Type B pancreatic cell (in vitro differentiated cells): Measurements from ENCODE around the gene LETMD1. TPM values are rescaled to one million over a fixed set of nuclear protein-coding genes. Genes with fewer than 3 reads are reported as not detected.

Experiments used
- DNase-seq: peaks from one replicate; pipeline ENCODE4 v3.0.0; 2021; ENCODE audit warnings: mixed read lengths; ENCODE audit not compliant: unreplicated experiment; ENCODE audit errors: extremely low spot score
- H3K27ac Mint-ChIP-seq: 2 replicates; pipeline ENCODE4 v1.8.0; 2021; ENCODE audit warnings: mild to moderate bottlenecking, mixed read lengths
- H3K27me3 Mint-ChIP-seq: 2 replicates; pipeline ENCODE4 v1.8.0; 2021; ENCODE audit warnings: mixed read lengths
- H3K36me3 Mint-ChIP-seq: 2 replicates; pipeline ENCODE4 v1.8.0; 2021; ENCODE audit warnings: mixed read lengths
- H3K4me1 Mint-ChIP-seq: one replicate; pipeline ENCODE4 v1.8.0; 2021; ENCODE audit warnings: mixed read lengths; ENCODE audit not compliant: unreplicated experiment
- H3K4me3 Mint-ChIP-seq: 2 replicates; pipeline ENCODE4 v1.8.0; 2021; ENCODE audit warnings: mild to moderate bottlenecking, mixed read lengths
- H3K9me3 Mint-ChIP-seq: 2 replicates; pipeline ENCODE4 v1.8.0; 2021; ENCODE audit warnings: mixed read lengths
- total RNA-seq: library from RNA; stranded (reverse); gene quantifications from 2 replicates; pipeline ENCODE4 v1.2.1, GENCODE V29; 2021; ENCODE audit warnings: low replicate concordance
- TF ChIP-seq, protein P1 (sequence below): fragments of 200-600 bp; sonication (generic); conservative IDR thresholded peaks from 2 replicates; pipeline ENCODE4 v1.5.0; 2021; ENCODE audit warnings: antibody characterized with exemption, mild to moderate bottlenecking

The LETMD1 gene
- total RNA-seq, 1 donor from 2014 or later, result 67.8 TPM

DNA sequence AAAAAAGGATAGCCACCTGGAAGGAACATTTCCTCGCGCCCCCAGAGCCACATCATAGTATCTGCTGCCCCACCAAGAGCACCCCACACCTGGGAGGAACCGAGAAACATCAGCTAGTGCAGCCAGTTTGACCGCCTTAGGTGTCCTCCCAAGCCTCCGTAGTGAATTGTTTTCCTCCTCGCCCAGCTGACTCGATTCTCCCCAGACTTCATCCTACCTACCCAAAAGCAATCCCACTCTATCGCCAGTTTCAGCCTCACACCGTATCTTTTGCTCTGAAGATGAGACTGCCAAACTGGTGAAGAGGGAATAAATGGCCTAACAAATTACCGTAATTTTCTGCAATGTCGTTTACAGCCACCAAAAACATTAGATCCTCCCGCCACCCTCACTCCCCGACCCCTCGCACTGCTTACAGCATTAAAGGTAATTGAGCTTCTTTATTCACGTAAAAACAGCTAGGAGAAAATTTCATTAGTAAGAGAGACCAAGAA lies 20.7 kb upstream of the LETMD1 start:
- no peak for DNase-seq
- H3K4me1 Mint-ChIP-seq, result peaks cover 42% of the 10 kb centered on the region

DNA sequence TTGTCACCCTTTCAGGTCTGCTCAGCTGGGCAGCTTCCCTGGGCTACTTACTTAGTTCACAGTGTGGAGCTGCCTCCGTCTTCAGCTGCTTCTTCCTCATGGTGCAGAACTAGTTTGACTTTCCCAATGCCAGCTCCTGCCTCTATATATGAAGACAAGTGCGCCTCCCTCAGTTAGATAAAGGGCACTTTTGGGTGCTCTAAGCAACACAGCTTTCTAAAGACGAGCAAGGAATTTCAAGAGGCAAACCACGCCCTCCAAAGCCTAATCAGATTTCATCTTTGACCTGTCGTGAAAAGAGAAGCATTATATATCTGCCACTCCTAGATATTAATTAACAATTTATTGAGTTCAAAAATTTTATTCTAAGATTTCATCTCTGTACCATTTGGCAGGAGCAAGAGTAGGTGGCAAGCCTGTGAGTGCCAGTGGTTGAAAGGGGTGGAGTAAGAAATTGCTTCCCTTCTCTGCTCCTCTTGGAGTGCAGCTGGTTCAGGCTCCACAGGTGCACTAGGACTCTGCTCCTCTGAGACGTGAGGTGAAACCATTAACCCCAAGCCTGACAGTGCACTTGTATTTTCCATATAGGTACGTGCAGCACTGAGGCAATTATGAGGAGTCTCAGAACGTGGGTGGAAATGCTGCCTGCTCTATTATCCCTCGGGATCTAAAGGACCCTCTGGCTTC lies 19.9 kb upstream of the LETMD1 start:
- no peak for DNase-seq
- Mint-ChIP-seq H3K4me1 (peaks cover 38% of the 10 kb centered on the region), H3K27ac (peak overlapping the region; percentile 87), H3K9me3 (no peaks in the 10 kb centered on the region), H3K36me3 (no peaks in the 10 kb centered on the region), H3K27me3 (peaks cover 4% of the 10 kb centered on the region), H3K4me3 (peak overlapping the region; percentile 80)
- TF ChIP-seq, protein P1, sequence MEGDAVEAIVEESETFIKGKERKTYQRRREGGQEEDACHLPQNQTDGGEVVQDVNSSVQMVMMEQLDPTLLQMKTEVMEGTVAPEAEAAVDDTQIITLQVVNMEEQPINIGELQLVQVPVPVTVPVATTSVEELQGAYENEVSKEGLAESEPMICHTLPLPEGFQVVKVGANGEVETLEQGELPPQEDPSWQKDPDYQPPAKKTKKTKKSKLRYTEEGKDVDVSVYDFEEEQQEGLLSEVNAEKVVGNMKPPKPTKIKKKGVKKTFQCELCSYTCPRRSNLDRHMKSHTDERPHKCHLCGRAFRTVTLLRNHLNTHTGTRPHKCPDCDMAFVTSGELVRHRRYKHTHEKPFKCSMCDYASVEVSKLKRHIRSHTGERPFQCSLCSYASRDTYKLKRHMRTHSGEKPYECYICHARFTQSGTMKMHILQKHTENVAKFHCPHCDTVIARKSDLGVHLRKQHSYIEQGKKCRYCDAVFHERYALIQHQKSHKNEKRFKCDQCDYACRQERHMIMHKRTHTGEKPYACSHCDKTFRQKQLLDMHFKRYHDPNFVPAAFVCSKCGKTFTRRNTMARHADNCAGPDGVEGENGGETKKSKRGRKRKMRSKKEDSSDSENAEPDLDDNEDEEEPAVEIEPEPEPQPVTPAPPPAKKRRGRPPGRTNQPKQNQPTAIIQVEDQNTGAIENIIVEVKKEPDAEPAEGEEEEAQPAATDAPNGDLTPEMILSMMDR, result peak; percentile 54

More for the DNA sequence above, 20.7 kb upstream of the LETMD1 start:
- Mint-ChIP-seq H3K27me3 (peaks cover 4% of the 10 kb centered on the region), H3K36me3 (no peaks in the 10 kb centered on the region), H3K27ac (peak overlapping the region; percentile 47), H3K4me3 (peak overlapping the region; percentile 80), H3K9me3 (no peaks in the 10 kb centered on the region)
- TF ChIP-seq, protein P1, result no peak

DNA sequence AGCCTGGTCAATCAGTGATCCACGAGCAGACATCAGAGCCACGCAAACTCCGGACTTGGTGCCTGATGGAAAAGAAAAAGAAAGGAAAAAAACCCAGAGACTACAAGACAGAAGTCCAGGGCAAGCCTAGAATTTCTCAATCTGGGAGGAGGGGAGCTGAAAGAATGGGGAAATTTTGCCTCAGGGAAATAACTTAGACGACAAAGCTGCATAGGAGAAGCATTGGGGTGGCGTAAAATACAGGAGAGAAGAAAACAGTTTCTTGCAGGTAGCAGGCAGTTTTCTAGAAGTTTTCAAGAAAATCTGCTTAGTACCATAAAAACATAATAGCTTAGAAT lies 19.3 kb upstream of the LETMD1 start:
- H3K27ac Mint-ChIP-seq, result peak overlapping the region; percentile 87
- DNase-seq, result no peak
- peaks cover 38% of the 10 kb centered on the region for H3K4me1 Mint-ChIP-seq
- TF ChIP-seq, protein P1, result no peak
- peak overlapping the region; percentile 80 for H3K4me3 Mint-ChIP-seq
- no peaks in the 10 kb centered on the region for H3K36me3 Mint-ChIP-seq
- peaks cover 4% of the 10 kb centered on the region for H3K27me3 Mint-ChIP-seq
- no peaks in the 10 kb centered on the region for H3K9me3 Mint-ChIP-seq

DNA sequence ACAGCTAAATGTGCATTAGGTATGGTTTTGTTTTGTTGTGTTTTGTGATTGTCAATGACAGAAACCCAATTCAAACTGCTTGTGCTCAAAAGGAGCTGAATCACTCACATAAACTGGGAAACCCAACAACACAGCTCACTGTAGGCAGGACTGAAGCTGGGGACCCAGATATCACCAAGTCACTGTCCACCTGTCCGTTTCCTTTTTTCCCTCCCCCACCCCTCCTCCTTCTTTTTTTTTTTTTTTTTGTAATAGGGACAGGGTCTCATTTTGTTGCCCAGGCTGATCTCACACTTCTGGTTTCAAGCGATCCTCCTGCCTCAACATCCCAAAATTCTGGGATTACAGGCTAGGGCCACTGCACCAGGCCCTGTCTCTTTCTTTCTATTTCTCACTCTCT lies 15.1 kb upstream of the LETMD1 start:
- no peak overlapping the region for H3K27ac Mint-ChIP-seq
- peaks cover 16% of the 10 kb centered on the region for H3K4me1 Mint-ChIP-seq
- TF ChIP-seq, protein P1, result no peak

DNA sequence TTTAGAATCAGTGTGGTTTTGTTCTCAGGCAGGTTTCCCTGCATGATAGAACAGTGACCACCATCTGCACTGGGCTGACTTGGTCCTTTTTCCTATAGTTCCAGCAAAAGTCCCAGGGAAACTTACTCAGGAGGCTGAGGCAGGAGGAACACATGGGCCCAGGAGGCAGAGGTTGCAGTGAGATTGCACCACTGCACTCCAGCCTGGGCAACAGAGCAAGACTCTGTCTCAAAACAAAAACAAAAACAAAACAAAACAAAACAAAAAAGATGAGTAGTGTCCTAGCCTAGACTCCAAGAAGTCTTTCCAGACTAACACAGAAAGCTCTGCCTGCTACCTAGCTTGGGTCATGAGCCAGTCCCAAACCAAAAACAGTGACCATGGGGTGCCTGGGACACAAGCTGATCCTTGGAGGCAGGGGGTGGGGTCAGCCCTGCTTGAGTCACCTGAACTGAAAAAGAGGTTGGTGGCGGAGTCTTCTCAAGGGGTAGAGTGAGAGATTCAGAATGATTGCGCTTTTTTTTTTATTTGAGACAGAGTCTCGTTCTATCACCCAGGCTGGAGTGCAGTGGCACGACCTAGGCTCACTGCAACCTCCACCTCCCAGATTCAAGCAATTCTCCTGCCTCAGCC lies 14.6 kb upstream of the LETMD1 start:
- no peaks in the 10 kb centered on the region for H3K9me3 Mint-ChIP-seq
- no peaks in the 10 kb centered on the region for H3K36me3 Mint-ChIP-seq
- H3K4me3 Mint-ChIP-seq, result no peak overlapping the region
- TF ChIP-seq, protein P1, result no peak
- H3K4me1 Mint-ChIP-seq, result peaks cover 11% of the 10 kb centered on the region
- H3K27me3 Mint-ChIP-seq, result peaks cover 4% of the 10 kb centered on the region
- DNase-seq, result no peak
- H3K27ac Mint-ChIP-seq, result no peak overlapping the region

More for the DNA sequence above, 15.1 kb upstream of the LETMD1 start:
- DNase-seq, result no peak
- Mint-ChIP-seq H3K9me3 (no peaks in the 10 kb centered on the region), H3K4me3 (no peak overlapping the region), H3K36me3 (no peaks in the 10 kb centered on the region), H3K27me3 (peaks cover 4% of the 10 kb centered on the region)
